Measurements from ENCODE around the gene STIP1. TPM values are rescaled to one million over a fixed set of nuclear protein-coding genes. Genes with fewer than 3 reads are reported as not detected.
"Not testable (repeated sequence)": the region's sequence is repeated elsewhere in the genome, so short reads cannot be mapped to it uniquely, and the experiment has no call there.

The STIP1 gene
- total RNA-seq, 1 donor from 2014 or later = 108 TPM

- Mint-ChIP-seq H3K9me3 (ENCODE audit: low read depth) (no peaks in the 10 kb centered on the region), H3K27ac (ENCODE audit: unreplicated experiment) (peak overlapping the region; percentile 66), H3K27me3 (ENCODE audit: low read depth) (no peaks in the 10 kb centered on the region), H3K4me3 (ENCODE audit: unreplicated experiment) (peak overlapping the region; percentile 39), H3K36me3 (ENCODE audit: low read depth) (peaks cover 5% of the 10 kb centered on the region), H3K4me1 (ENCODE audit: low read depth) (peaks cover 44% of the 10 kb centered on the region)
- TF ChIP-seq, protein P1, sequence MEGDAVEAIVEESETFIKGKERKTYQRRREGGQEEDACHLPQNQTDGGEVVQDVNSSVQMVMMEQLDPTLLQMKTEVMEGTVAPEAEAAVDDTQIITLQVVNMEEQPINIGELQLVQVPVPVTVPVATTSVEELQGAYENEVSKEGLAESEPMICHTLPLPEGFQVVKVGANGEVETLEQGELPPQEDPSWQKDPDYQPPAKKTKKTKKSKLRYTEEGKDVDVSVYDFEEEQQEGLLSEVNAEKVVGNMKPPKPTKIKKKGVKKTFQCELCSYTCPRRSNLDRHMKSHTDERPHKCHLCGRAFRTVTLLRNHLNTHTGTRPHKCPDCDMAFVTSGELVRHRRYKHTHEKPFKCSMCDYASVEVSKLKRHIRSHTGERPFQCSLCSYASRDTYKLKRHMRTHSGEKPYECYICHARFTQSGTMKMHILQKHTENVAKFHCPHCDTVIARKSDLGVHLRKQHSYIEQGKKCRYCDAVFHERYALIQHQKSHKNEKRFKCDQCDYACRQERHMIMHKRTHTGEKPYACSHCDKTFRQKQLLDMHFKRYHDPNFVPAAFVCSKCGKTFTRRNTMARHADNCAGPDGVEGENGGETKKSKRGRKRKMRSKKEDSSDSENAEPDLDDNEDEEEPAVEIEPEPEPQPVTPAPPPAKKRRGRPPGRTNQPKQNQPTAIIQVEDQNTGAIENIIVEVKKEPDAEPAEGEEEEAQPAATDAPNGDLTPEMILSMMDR (IDR thresholded peaks at IDR 0.05) = no peak
- DNase-seq (ENCODE audit: low spot score) = no peak
Measured at GRCh38 chr11:64243236-64243854, 57.4 kb downstream of the STIP1 start.

DNA sequence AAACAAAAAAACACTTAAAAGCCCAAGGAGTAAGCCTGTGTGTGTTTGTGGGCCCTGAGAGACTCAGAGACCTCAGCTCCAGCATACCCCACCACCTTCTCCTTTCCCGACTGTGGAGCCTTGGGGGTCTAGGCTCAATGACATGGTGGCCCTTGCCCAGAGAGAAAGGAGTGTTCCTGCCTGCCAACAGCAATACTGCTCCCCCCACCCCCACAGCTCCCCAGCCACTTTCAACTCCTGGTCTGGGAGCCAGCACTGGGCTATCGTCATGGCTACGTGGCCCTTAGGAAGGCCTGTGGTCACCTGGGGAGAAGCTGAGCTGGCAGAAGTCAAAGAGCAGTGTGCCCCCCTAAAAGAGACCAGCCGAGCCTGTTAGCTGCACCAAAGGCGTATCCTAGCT lies 58.1 kb downstream of the STIP1 start:
- DNase-seq (ENCODE audit: low spot score) = no peak
- no peaks in the 10 kb centered on the region for H3K9me3 Mint-ChIP-seq (ENCODE audit: low read depth)
- H3K4me1 Mint-ChIP-seq (ENCODE audit: low read depth) = peaks cover 44% of the 10 kb centered on the region
- TF ChIP-seq, protein P1 (IDR thresholded peaks at IDR 0.05) = no peak
- H3K27ac Mint-ChIP-seq (ENCODE audit: unreplicated experiment) = peak overlapping the region; percentile 66
- H3K27me3 Mint-ChIP-seq (ENCODE audit: low read depth) = no peaks in the 10 kb centered on the region
- H3K36me3 Mint-ChIP-seq (ENCODE audit: low read depth) = peaks cover 4% of the 10 kb centered on the region
- H3K4me3 Mint-ChIP-seq (ENCODE audit: unreplicated experiment) = peak overlapping the region; percentile 89

GRCh38 chr11:64244966-64245365 lies 59.0 kb downstream of the STIP1 start:
- H3K4me3 Mint-ChIP-seq (ENCODE audit: unreplicated experiment) = peak overlapping the region; percentile 89
- DNase-seq (ENCODE audit: low spot score) = no peak
- TF ChIP-seq, protein P1 (IDR thresholded peaks at IDR 0.05) = no peak
- H3K27me3 Mint-ChIP-seq (ENCODE audit: low read depth) = no peaks in the 10 kb centered on the region
- no peaks in the 10 kb centered on the region for H3K9me3 Mint-ChIP-seq (ENCODE audit: low read depth)
- peaks cover 4% of the 10 kb centered on the region for H3K36me3 Mint-ChIP-seq (ENCODE audit: low read depth)
- peak overlapping the region; percentile 97 for H3K27ac Mint-ChIP-seq (ENCODE audit: unreplicated experiment)
- peaks cover 41% of the 10 kb centered on the region for H3K4me1 Mint-ChIP-seq (ENCODE audit: low read depth)

GRCh38 chr11:64245401-64245796 lies 59.4 kb downstream of the STIP1 start:
- DNase-seq (ENCODE audit: low spot score) = no peak
- H3K4me1 Mint-ChIP-seq (ENCODE audit: low read depth) = peaks cover 36% of the 10 kb centered on the region
- H3K4me3 Mint-ChIP-seq (ENCODE audit: unreplicated experiment) = peak overlapping the region; percentile 89
- H3K9me3 Mint-ChIP-seq (ENCODE audit: low read depth) = no peaks in the 10 kb centered on the region
- H3K36me3 Mint-ChIP-seq (ENCODE audit: low read depth) = peaks cover 4% of the 10 kb centered on the region
- TF ChIP-seq, protein P1 (IDR thresholded peaks at IDR 0.05) = no peak
- peak overlapping the region; percentile 97 for H3K27ac Mint-ChIP-seq (ENCODE audit: unreplicated experiment)
- H3K27me3 Mint-ChIP-seq (ENCODE audit: low read depth) = no peaks in the 10 kb centered on the region

DNA sequence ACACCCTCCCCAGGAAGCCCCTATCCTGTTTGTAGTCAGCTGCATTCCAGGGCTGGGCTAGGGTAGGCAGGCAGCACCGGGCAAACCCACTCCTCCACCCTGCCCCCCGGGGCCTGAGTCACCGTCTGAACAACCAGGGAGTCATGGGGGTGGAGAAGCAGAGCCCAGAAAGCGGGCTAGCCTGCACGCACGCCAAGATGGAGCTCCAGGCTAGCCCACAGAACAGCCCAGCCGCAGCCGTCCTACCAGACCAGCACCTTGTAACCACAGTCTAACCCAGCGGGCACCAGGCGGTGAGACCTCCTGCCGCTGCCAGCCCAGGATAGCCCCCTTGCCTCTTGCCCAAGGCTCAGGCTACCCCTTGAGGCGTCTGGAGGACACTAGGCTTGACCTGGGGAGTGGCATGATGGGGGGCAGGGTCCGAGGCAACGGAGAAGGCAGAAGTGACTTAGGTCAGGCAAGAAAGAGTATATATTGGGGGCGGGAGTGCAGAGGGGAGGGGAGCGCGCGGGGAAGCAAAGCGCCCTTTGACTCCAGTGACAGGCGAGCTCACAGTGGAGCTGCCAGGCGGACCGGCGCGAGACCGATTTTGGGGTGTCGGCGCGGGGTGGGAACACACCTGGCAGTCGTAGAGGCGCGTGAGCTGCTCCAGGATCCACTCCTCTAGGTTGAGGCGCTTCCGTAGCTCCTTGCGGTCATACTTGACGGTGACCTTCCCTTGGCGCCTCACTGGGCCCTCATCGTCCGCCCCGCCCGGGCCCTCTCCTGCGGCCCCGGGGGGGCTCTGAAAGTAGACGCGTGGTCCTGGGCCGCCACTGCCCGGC lies 60.0 kb downstream of the STIP1 start:
- Mint-ChIP-seq H3K27me3 (ENCODE audit: low read depth) (no peaks in the 10 kb centered on the region), H3K9me3 (ENCODE audit: low read depth) (no peaks in the 10 kb centered on the region), H3K4me3 (ENCODE audit: unreplicated experiment) (peak overlapping the region; percentile 89), H3K27ac (ENCODE audit: unreplicated experiment) (peak overlapping the region; percentile 97), H3K36me3 (ENCODE audit: low read depth) (peaks cover 4% of the 10 kb centered on the region), H3K4me1 (ENCODE audit: low read depth) (peaks cover 37% of the 10 kb centered on the region)
- TF ChIP-seq, protein P1 (IDR thresholded peaks at IDR 0.05) = peak; percentile 9
- DNase-seq (ENCODE audit: low spot score) = no peak

DNA sequence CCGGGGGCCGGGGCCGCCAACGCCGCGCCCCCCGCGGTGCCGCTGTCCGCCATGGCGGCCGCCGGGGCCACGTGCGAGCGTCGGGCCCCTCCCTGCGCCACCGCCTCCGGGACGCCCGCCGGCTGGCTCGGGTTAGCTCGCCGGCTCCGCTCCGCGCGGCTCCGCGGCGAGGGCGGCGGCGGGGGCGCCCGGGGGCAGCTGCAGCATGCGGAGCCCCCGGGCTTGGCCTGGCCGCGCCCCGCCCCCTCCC lies 60.6 kb downstream of the STIP1 start:
- H3K27me3 Mint-ChIP-seq (ENCODE audit: low read depth); H3K9me3 Mint-ChIP-seq (ENCODE audit: low read depth); DNase-seq (ENCODE audit: low spot score); H3K27ac Mint-ChIP-seq (ENCODE audit: unreplicated experiment); H3K36me3 Mint-ChIP-seq (ENCODE audit: low read depth): not testable (repeated sequence)
- Mint-ChIP-seq H3K4me1 (ENCODE audit: low read depth) (peaks cover 37% of the 10 kb centered on the region), H3K4me3 (ENCODE audit: unreplicated experiment) (peak overlapping the region; percentile 84)
